Panc1 (cell line): ENCODE measurements around the gene CHMP4A.

ENCODE experiments used
- CTCF ChIP-seq: fragments of 450-650 bp; IDR thresholded peaks from 2 replicates; pipeline ENCODE4 v1.5.1; 2017; ENCODE audit warnings: mild to moderate bottlenecking
- POLR2AphosphoS5 ChIP-seq: IDR thresholded peaks from 2 replicates; pipeline ENCODE4 v1.6.1; 2012; ENCODE audit warnings: mild to moderate bottlenecking, low read depth, low read length, moderate library complexity
- REST ChIP-seq, 2 experiments: IDR thresholded peaks; 2 replicates each; pipeline ENCODE4 v1.6.1; 2011 to 2012; ENCODE audit warnings: low read depth in 2 of 2, control low read depth in 1 of 2, low read length in 1 of 2, mild to moderate bottlenecking in 1 of 2, moderate library complexity in 1 of 2; ENCODE audit not compliant: insufficient read depth in 1 of 2
- SIN3A ChIP-seq: IDR thresholded peaks from 2 replicates; pipeline ENCODE4 v1.6.1; 2012; ENCODE audit warnings: low read depth, mild to moderate bottlenecking, low read length, moderate library complexity, borderline replicate concordance; ENCODE audit not compliant: insufficient read depth
- TCF7L2 ChIP-seq: IDR thresholded peaks from 2 replicates; pipeline ENCODE4 v1.6.1; 2011; ENCODE audit warnings: mild to moderate bottlenecking, low read depth, low read length, inconsistent platforms

GRCh38 chr14:24181371-24182077 lies 31.8 kb downstream of the CHMP4A start:
- TF ChIP-seq CTCF (no peak), REST (IDR thresholded peaks at IDR 0.05; ENCODE audit: insufficient read depth in 1 of 2, low read depth in 2 of 2, low read length in 1 of 2) (no peak), SIN3A (no peak), POLR2AphosphoS5 (no peak; the same call in 1 of the 2 replicates), TCF7L2 (no peak)
